Colonic mucosa (tissue), 4 donors: ENCODE measurements around the gene LMF1. TPM values are rescaled to one million over a fixed set of nuclear protein-coding genes. Genes with fewer than 3 reads are reported as not detected.

Experiments
- DNase-seq: peaks from one replicate; pipeline ENCODE4 v3.0.0-alpha.2; 2020
- H3K27ac ChIP-seq: fragments of 200-600 bp; one replicate; pipeline ENCODE4 v1.8.0; 2021
- H3K27me3 ChIP-seq: fragments of 200-600 bp; one replicate; pipeline ENCODE4 v1.8.0; 2021
- H3K36me3 ChIP-seq: fragments of 200-600 bp; one replicate; pipeline ENCODE4 v1.8.0; 2021
- H3K4me1 ChIP-seq: fragments of 200-600 bp; one replicate; pipeline ENCODE4 v1.8.0; 2021; ENCODE audit warnings: mild to moderate bottlenecking
- H3K4me3 ChIP-seq: fragments of 200-600 bp; one replicate; pipeline ENCODE4 v1.8.0; 2021
- H3K9ac ChIP-seq, 2 donors: one replicate each; pipeline ENCODE4 v1.7.0; 2013; ENCODE audit warnings: control low read depth in 2 of 2, low read depth in 2 of 2, low read length in 2 of 2
- H3K9me3 ChIP-seq: fragments of 200-600 bp; one replicate; pipeline ENCODE4 v1.8.0; 2021
- intact Hi-C: fragments of 100-400 bp; cut with DNase I; formaldehyde crosslinking; loops from one replicate; pipeline ENCODE4 v1.14.1; 2022
- total RNA-seq, 2 donors: library from RNA; stranded (reverse); fragmentation: NEBNext Ultra II Directional in 1 of 2; extraction: Animal tissue kit (Norgen Biotek cat#: 25700) in 1 of 2; gene quantifications; one replicate each; pipeline ENCODE4 v1.2.1, GENCODE V29; 2021
- TF ChIP-seq, protein P1 (sequence below): fragments of 200-600 bp; IDR thresholded peaks from one replicate; pipeline ENCODE4 v1.8.0; 2022; ENCODE audit warnings: antibody characterized with exemption, mild to moderate bottlenecking
- donor health status: healthy.
- donor health status: DM: no; HTN: no; CAD: no.
- donor health status: DM: no; HTN: no; CAD: no.

LMF1 gene
- total RNA-seq, 2 donors from 2014 or later = 8.4 to 12.8 TPM

- TF ChIP-seq, protein P1, sequence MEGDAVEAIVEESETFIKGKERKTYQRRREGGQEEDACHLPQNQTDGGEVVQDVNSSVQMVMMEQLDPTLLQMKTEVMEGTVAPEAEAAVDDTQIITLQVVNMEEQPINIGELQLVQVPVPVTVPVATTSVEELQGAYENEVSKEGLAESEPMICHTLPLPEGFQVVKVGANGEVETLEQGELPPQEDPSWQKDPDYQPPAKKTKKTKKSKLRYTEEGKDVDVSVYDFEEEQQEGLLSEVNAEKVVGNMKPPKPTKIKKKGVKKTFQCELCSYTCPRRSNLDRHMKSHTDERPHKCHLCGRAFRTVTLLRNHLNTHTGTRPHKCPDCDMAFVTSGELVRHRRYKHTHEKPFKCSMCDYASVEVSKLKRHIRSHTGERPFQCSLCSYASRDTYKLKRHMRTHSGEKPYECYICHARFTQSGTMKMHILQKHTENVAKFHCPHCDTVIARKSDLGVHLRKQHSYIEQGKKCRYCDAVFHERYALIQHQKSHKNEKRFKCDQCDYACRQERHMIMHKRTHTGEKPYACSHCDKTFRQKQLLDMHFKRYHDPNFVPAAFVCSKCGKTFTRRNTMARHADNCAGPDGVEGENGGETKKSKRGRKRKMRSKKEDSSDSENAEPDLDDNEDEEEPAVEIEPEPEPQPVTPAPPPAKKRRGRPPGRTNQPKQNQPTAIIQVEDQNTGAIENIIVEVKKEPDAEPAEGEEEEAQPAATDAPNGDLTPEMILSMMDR = no peak
- Histone ChIP-seq H3K36me3 (no peaks in the 10 kb centered on the region), H3K4me1 (no peaks in the 10 kb centered on the region), H3K9me3 (no peaks in the 10 kb centered on the region), H3K9ac (no peak overlapping the region), H3K27me3 (peaks cover 28% of the 10 kb centered on the region), H3K4me3 (no peak overlapping the region), H3K27ac (no peak overlapping the region)
- intact Hi-C loops = loop anchor here (2.0 kb wide), 1 partner anchor 240 kb away; no protein-coding TSS in a partner anchor
- no peak for DNase-seq
These were observed 155.8 kb downstream of the LMF1 start for GRCh38 chr16:814974-815373.

- H3K27me3 ChIP-seq = peaks cover 28% of the 10 kb centered on the region
- no peak overlapping the region for H3K27ac ChIP-seq
- H3K36me3 ChIP-seq = no peaks in the 10 kb centered on the region
- H3K9me3 ChIP-seq = no peaks in the 10 kb centered on the region
- H3K9ac ChIP-seq = no peak overlapping the region
- TF ChIP-seq, protein P1 = no peak
- H3K4me3 ChIP-seq = no peak overlapping the region
- H3K4me1 ChIP-seq = no peaks in the 10 kb centered on the region
- no peak for DNase-seq
- intact Hi-C loops = loop anchor here (2.0 kb wide), 1 partner anchor 241 kb away; no protein-coding TSS in a partner anchor
These were observed 156.8 kb downstream of the LMF1 start for GRCh38 chr16:813916-814412.

DNA sequence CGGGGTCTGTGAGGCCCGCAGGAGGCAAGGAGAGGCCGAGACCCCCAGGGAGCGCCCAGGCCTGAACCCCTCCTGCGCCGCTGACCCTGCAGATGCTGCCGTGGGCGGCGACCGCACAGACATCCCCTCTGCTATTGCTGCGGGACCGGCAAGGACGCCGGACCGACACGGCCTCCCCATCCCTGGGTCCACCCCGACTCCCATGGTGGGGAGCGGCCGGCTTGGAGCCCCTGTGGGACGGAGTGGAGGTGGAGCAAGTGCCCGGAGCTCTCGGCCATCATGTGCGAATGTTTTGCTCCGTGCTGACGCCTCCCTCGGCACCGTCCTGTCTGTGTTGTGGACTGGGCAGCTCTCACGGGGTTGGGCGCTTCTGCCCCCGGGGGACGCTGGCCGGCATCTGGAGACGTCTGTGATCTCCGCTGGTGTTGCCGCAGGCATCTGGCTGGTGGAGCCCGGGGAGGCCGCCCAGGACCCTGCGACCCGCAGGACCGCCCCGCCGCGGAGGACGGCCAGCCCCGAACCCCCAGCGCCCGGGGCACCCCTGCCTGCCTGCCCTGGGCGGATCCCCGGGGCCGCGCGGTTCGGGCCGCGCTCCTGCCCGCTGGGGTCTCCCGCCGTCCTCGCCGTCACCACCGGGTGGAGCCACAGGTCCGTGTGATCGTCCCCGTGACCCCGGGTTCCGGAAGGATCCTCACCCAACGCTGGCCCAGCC lies 157.4 kb downstream of the LMF1 start:
- H3K4me3 ChIP-seq = no peak overlapping the region
- peaks cover 28% of the 10 kb centered on the region for H3K27me3 ChIP-seq
- no peak for DNase-seq
- no peaks in the 10 kb centered on the region for H3K4me1 ChIP-seq
- H3K9ac ChIP-seq = peak overlapping the region in 1 of 2 donors; percentile 12
- no peak overlapping the region for H3K27ac ChIP-seq
- H3K36me3 ChIP-seq = no peaks in the 10 kb centered on the region
- intact Hi-C loops = no loop called here
- H3K9me3 ChIP-seq = no peaks in the 10 kb centered on the region
- TF ChIP-seq, protein P1 = peak; percentile 51

DNA sequence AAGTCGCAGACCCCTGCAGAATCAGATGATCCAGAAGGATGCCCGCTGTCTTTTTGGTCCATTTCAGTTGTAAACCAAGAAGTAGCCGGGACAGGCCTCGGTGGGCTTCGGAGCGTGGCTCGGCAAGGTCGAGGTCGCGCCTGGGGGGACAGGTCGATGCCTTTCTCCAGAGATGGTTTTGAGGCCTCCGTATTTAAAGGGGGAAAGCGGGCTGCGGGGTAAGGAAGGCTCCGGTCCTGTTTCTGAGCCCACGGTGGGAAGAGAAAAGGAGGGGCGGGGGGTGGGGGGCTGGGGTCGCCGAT lies 162.7 kb downstream of the LMF1 start:
- H3K9me3 ChIP-seq = no peaks in the 10 kb centered on the region
- no peak for DNase-seq
- peaks cover 12% of the 10 kb centered on the region for H3K27me3 ChIP-seq
- H3K9ac ChIP-seq = peak overlapping the region in 1 of 2 donors; percentile 78
- intact Hi-C loops = no loop called here
- no peaks in the 10 kb centered on the region for H3K36me3 ChIP-seq
- TF ChIP-seq, protein P1 = no peak
- peak overlapping the region; percentile 97 for H3K4me3 ChIP-seq
- peak overlapping the region; percentile 94 for H3K27ac ChIP-seq
- no peaks in the 10 kb centered on the region for H3K4me1 ChIP-seq

DNA sequence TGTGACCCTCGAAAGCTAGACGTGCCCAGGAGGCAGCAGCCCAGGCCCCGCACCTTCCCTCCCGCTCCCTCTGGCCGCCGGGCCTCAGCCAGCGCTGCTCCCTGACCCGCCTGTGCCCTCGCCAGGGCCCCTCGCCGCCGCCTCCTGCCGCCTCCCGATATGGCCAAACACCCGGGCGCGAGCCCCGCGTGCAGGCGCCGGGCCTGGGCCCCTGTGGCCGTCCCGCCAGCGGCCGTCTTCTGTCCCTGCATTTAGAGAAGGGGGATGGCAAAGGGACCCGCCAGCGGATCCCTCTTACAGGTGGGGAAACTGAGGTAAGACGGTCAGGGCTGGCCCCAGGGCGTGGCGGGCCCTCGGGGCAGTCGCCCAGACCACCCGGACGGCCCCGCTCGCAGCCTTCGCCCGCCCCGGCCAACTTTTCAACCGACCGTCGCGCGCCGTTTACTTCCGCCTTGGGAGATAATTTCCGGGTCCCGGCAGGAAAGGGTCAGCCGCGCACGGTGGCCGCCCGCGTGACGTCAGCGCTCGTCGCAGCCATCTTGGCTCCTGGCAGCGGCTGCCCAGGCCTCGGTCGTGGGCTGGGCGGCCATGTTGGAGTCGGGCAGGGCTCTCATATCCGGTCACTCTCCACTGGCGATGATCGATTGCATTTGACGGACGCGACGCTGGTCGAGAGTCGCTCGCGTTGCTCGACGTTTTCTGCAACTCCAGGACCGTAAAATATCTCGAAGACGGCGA lies 163.3 kb downstream of the LMF1 start:
- no peaks in the 10 kb centered on the region for H3K9me3 ChIP-seq
- intact Hi-C loops = no loop called here
- DNase-seq = peak; percentile 94
- peak overlapping the region; percentile 94 for H3K27ac ChIP-seq
- no peaks in the 10 kb centered on the region for H3K4me1 ChIP-seq
- peaks cover 11% of the 10 kb centered on the region for H3K27me3 ChIP-seq
- peak overlapping the region; percentile 44 to 95 for H3K9ac ChIP-seq
- no peaks in the 10 kb centered on the region for H3K36me3 ChIP-seq
- H3K4me3 ChIP-seq = peak overlapping the region; percentile 97
- TF ChIP-seq, protein P1 = no peak
